ENCODE data around the gene MRPS15.
"Not testable (repeated sequence)": the region's sequence is repeated elsewhere in the genome, so short reads cannot be mapped to it uniquely, and the experiment has no call there.

MRPS15 gene

DNA sequence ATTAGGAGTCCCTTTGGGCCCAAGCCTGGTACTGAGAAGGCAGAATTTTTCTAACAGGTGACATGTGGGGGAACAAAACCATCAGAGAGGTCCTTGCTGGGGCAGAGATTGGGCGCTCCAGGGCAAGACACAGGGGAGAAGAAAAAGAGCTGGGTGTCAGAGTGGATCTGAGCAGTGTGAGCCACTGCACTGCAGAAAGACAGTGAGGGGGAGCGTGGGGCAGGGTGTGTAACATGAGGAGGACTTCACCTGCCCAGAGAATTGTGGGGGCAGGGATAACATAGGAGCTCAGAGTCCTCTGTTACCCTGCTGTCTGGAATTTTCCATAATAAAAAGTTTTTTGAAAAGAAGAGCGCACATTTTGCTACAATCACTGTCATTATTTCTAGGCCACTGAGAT, 44.1 kb upstream of the MRPS15 start:
- Histone ChIP-seq H3K4me1 (no peaks in the 10 kb centered on the region), H3K27ac (no peak overlapping the region), H3K36me3 (no peaks in the 10 kb centered on the region), H3K9me3 (no peaks in the 10 kb centered on the region), H3K27me3 (peaks cover 0 to 49% of the 10 kb centered on the region in 2 donors), H3K4me3 (no peak overlapping the region)
- intact Hi-C loops (cut with DNase I; ENCODE audit: low total_unique reads), result no loop called here
- no peak for DNase-seq
- TF ChIP-seq, protein P1, sequence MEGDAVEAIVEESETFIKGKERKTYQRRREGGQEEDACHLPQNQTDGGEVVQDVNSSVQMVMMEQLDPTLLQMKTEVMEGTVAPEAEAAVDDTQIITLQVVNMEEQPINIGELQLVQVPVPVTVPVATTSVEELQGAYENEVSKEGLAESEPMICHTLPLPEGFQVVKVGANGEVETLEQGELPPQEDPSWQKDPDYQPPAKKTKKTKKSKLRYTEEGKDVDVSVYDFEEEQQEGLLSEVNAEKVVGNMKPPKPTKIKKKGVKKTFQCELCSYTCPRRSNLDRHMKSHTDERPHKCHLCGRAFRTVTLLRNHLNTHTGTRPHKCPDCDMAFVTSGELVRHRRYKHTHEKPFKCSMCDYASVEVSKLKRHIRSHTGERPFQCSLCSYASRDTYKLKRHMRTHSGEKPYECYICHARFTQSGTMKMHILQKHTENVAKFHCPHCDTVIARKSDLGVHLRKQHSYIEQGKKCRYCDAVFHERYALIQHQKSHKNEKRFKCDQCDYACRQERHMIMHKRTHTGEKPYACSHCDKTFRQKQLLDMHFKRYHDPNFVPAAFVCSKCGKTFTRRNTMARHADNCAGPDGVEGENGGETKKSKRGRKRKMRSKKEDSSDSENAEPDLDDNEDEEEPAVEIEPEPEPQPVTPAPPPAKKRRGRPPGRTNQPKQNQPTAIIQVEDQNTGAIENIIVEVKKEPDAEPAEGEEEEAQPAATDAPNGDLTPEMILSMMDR (IDR thresholded peaks at IDR 0.05), result no peak

DNA sequence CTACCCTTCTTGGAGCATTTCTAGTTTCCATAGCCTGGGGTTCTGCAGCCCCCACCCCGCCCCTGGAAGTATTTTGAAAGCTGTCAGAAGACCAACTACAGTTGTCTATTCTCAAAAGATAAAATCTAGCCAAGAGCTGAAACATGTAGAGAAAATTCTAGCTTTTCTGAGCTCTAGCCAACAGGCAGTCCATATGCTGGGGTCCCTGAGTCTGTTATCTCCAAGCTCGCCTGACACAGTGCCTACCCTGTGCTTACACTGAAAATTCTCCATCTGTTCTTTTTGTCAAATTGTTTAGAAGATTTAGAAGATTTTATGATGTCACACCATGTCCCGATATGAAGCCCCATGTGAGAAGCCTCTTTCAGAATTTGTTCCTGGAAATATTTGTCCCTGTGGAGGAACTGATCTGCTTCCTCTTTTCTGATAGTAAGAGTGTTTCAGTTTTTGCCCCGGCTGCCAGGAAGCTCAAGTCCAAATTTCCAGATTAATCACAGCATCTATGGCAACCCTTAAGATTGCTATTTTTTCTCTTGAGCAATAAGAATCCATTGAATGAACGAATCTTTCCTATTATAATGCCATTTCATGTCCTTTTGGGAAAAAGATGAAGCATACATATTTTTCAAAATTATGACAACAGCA, 42.2 kb upstream of the MRPS15 start:
- Histone ChIP-seq H3K27ac (no peak overlapping the region), H3K4me3 (no peak overlapping the region), H3K4me1 (no peaks in the 10 kb centered on the region), H3K27me3 (peaks cover 0 to 48% of the 10 kb centered on the region in 2 donors), H3K9me3 (no peaks in the 10 kb centered on the region), H3K36me3 (no peaks in the 10 kb centered on the region)
- TF ChIP-seq, protein P1 (IDR thresholded peaks at IDR 0.05), result no peak
- intact Hi-C loops (cut with DNase I; ENCODE audit: low total_unique reads), result no loop called here
- no peak for DNase-seq

DNA sequence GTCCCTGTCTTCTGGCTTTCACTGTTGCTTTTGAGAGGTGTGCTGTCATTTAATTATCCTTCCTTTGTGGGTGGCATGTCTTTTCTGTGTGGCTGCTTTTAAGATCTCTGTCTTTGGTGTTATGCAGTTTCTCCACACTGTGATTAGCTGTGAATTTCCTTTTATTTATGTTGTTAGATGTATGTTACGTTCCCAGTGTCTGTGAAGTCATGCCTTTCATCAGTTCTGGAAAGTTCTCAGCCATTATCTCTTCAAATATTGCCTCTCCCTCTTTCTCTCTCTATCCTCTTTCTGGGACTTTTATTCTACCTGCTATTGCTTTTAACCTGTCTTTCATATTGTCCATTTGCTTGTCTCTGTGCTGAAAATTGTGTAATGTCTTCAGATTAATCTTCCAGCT, 39.5 kb upstream of the MRPS15 start:
- H3K36me3 ChIP-seq, result no peaks in the 10 kb centered on the region
- no peak for DNase-seq
- TF ChIP-seq, protein P1 (IDR thresholded peaks at IDR 0.05), result no peak

DNA sequence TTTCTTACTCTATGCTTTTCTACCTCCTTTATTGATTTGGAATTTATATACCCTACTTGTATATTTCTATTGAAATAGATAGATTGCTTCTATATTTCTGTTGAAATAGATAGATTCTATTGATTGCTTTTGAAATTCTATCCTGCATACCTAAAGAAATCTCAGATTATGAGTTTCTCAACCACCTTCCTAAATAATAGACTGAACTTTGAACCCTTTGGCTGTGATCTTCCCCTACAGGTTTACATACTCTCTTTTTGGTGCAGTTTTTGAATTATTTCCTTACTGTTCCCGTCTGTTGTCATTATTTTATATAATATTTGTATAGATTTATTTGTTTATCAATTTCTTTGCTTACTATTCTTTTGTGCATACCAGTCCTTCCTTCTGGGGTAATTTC, 39.0 kb upstream of the MRPS15 start:
- intact Hi-C loops (cut with DNase I; ENCODE audit: low total_unique reads), result no loop called here
- no peak for DNase-seq
- H3K27ac ChIP-seq, result no peak overlapping the region
- H3K4me1 ChIP-seq, result no peaks in the 10 kb centered on the region
- H3K27me3 ChIP-seq, result peaks cover 0 to 29% of the 10 kb centered on the region in 2 donors
- no peaks in the 10 kb centered on the region for H3K36me3 ChIP-seq
- H3K4me3 ChIP-seq, result no peak overlapping the region
- TF ChIP-seq, protein P1 (IDR thresholded peaks at IDR 0.05), result no peak
- H3K9me3 ChIP-seq, result no peaks in the 10 kb centered on the region

More for the DNA sequence above, 39.5 kb upstream of the MRPS15 start:
- peaks cover 0 to 33% of the 10 kb centered on the region in 2 donors for H3K27me3 ChIP-seq
- H3K4me1 ChIP-seq, result no peaks in the 10 kb centered on the region
- no peaks in the 10 kb centered on the region for H3K9me3 ChIP-seq
- intact Hi-C loops (cut with DNase I; ENCODE audit: low total_unique reads), result no loop called here
- no peak overlapping the region for H3K4me3 ChIP-seq
- no peak overlapping the region for H3K27ac ChIP-seq

DNA sequence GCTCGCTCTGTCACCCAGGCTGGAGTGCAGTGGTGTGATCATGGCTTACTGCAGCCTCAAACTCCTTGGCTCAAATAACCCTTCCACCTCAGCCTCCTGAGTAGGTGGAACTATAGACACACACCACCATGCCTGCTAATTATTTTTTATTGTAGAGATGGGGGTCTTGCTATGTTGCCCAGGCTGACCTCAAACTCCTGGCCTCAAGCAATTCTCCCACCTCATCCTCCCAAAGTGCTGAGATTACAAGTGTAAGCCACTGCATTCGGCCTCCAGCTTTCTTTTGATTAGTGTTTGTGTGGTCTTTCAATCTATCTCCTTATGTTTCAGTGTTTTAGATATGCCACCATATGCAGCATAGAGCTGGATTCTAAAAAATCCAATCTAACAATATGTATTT, 38.4 kb upstream of the MRPS15 start:
- H3K27ac ChIP-seq, result no peak overlapping the region
- peaks cover 0 to 24% of the 10 kb centered on the region in 2 donors for H3K27me3 ChIP-seq
- no peaks in the 10 kb centered on the region for H3K9me3 ChIP-seq
- H3K36me3 ChIP-seq, result no peaks in the 10 kb centered on the region
- no peak for DNase-seq
- no peaks in the 10 kb centered on the region for H3K4me1 ChIP-seq
- intact Hi-C loops (cut with DNase I; ENCODE audit: low total_unique reads), result no loop called here
- no peak overlapping the region for H3K4me3 ChIP-seq
- TF ChIP-seq, protein P1 (IDR thresholded peaks at IDR 0.05), result no peak

DNA sequence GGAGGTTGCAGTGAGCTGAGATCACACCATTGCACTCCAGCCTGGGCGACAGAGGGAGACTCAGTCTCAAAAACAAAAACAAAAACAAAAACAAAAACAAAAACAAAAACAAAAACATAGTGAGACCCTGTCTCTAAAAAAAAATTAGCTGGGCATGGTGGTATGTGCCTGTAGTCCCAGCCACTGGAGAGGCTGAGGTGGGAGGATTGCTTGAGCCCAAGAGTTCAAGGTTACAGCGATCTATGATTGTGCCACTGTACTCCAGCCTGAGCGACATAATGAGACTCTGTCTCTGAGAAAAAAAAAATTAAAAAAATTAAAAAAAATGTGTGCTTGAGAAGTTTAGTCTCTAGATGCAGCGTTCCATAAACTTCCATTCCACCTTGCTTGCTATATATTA, 37.7 kb upstream of the MRPS15 start:
- H3K27me3 ChIP-seq, result peaks cover 0 to 18% of the 10 kb centered on the region in 2 donors
- H3K9me3 ChIP-seq; H3K27ac ChIP-seq; H3K4me3 ChIP-seq; H3K4me1 ChIP-seq; H3K36me3 ChIP-seq; DNase-seq; intact Hi-C loops (cut with DNase I; ENCODE audit: low total_unique reads): not testable (repeated sequence)
